Body of pancreas (tissue), 4 donors: ENCODE data around the gene PFKL. TPM values are rescaled to one million over a fixed set of nuclear protein-coding genes. Genes with fewer than 3 reads are reported as not detected.

Source experiments
- ATAC-seq: fragments of 150-250 bp; one replicate; pipeline ENCODE4 v1.9.1; 2016
- DNase-seq, 4 donors: peaks; one replicate each; pipeline ENCODE4 v3.0.0-alpha.2; 2019
- H3K27ac ChIP-seq, 4 donors: fragments of 200-600 bp; sonication (generic); 1 replicate in 3 of 4; 2 replicates in 1 of 4; pipeline versions ENCODE4 v1.5.1 to v1.6.1; 2016 to 2019; ENCODE audit warnings: mild to moderate bottlenecking in 1 of 4, mixed read lengths in 1 of 4, moderate library complexity in 1 of 4
- H3K27me3 ChIP-seq, 2 donors: fragments of 200-600 bp; sonication (generic); one replicate each; pipeline ENCODE4 v1.6.0; 2016; ENCODE audit warnings: mild to moderate bottlenecking in 1 of 2
- H3K36me3 ChIP-seq, 2 donors: fragments of 200-600 bp; sonication (generic); replicated peaks in 1 of 2; 2 replicates each; pipeline ENCODE4 v1.5.1; 2016; ENCODE audit warnings: low read depth in 2 of 2; ENCODE audit not compliant: insufficient read depth in 1 of 2
- H3K4me1 ChIP-seq: fragments of 200-600 bp; sonication (generic); one replicate; pipeline ENCODE4 v1.6.0; 2016
- H3K4me3 ChIP-seq, 2 donors: fragments of 200-600 bp; sonication (generic); 1 replicate in 1 of 2; 2 replicates in 1 of 2; pipeline ENCODE4 v1.5.1; 2016 to 2019
- H3K9me3 ChIP-seq, 3 donors: fragments of 200-600 bp; sonication (generic); 1 replicate in 2 of 3; 2 replicates in 1 of 3; pipeline ENCODE4 v1.5.1; 2016
- CTCF ChIP-seq, 7 experiments: fragments of 450-650 bp in 4 of 7; fragments of 200-600 bp in 3 of 7; sonication (generic) in 3 of 7; IDR thresholded peaks; one replicate each; pipeline ENCODE4 v1.5.1; 2016 to 2019; ENCODE audit warnings: antibody characterized with exemption in 7 of 7
- POLR2A ChIP-seq, 3 donors: fragments of 450-650 bp; IDR thresholded peaks; one replicate each; pipeline ENCODE4 v1.6.1; 2016; ENCODE audit warnings: antibody characterized with exemption in 3 of 3, mild to moderate bottlenecking in 2 of 3
- WGBS, 2 donors: methylation state at CpG; one replicate each; pipeline ENCODE4 v1.1.5; 2017; 5-methylcytosine and 5-hydroxymethylcytosine counted together
- intact Hi-C: fragments of 100-400 bp; cut with DNase I; formaldehyde crosslinking; loops from one replicate; pipeline ENCODE4 v1.15.1; 2023
- total RNA-seq, 2 donors: library from RNA; depleted of rRNA; stranded (reverse); fragments of >200 nt; gene quantifications; one replicate each; pipeline ENCODE4 v1.1.0, GENCODE V29; 2016

Gene PFKL
- total RNA-seq, 2 donors from 2014 or later = 56.8 to 104 TPM

GRCh38 chr21:44372616-44373015, 72.8 kb downstream of the PFKL start:
- H3K4me3 ChIP-seq = no peak overlapping the region
- DNase-seq (no peak), ATAC-seq (no peak)
- intact Hi-C loops = no loop called here
- 60 to 66% methylated on average over 8 of the region's 8 CpGs for WGBS, 2 donors
- H3K9me3 ChIP-seq = no peaks in the 10 kb centered on the region
- TF ChIP-seq CTCF (IDR thresholded peaks at IDR 0.05) (no peak), POLR2A (IDR thresholded peaks at IDR 0.05) (no peak)
- H3K36me3 ChIP-seq = no peaks in the 10 kb centered on the region
- H3K27ac ChIP-seq = no peak overlapping the region
- no peaks in the 10 kb centered on the region for H3K27me3 ChIP-seq
- H3K4me1 ChIP-seq = peaks cover 9% of the 10 kb centered on the region

- no peaks in the 10 kb centered on the region for H3K9me3 ChIP-seq
- WGBS, 2 donors = 80 to 83% methylated on average over 20 to 24 of the region's 24 CpGs
- no peak for ATAC-seq
- peaks cover 9% of the 10 kb centered on the region for H3K4me1 ChIP-seq
- TF ChIP-seq CTCF (IDR thresholded peaks at IDR 0.05) (no peak), POLR2A (IDR thresholded peaks at IDR 0.05) (no peak)
- no peaks in the 10 kb centered on the region for H3K27me3 ChIP-seq
- intact Hi-C loops = no loop called here
- no peak overlapping the region for H3K27ac ChIP-seq
- no peak for DNase-seq
- no peak overlapping the region for H3K4me3 ChIP-seq
- H3K36me3 ChIP-seq = no peaks in the 10 kb centered on the region
Measured at GRCh38 chr21:44374601-44375280, 74.9 kb downstream of the PFKL start.

- H3K27me3 ChIP-seq = no peaks in the 10 kb centered on the region
- intact Hi-C loops = no loop called here
- H3K9me3 ChIP-seq = no peaks in the 10 kb centered on the region
- ATAC-seq = no peak
- no peak for TF ChIP-seq CTCF (IDR thresholded peaks at IDR 0.05)
- TF ChIP-seq POLR2A (IDR thresholded peaks at IDR 0.05) = no peak
- no peaks in the 10 kb centered on the region for H3K36me3 ChIP-seq
- peak in 2 of 4 donors; percentile 25 to 61 for DNase-seq
- no peak overlapping the region for H3K27ac ChIP-seq
- H3K4me1 ChIP-seq = peaks cover 5% of the 10 kb centered on the region
- no peak overlapping the region for H3K4me3 ChIP-seq
- WGBS, 2 donors = 56 to 60% methylated on average over 10 of the region's 10 CpGs
Measured at GRCh38 chr21:44375281-44375651, 75.4 kb downstream of the PFKL start.

- DNase-seq (no peak), ATAC-seq (no peak)
- Histone ChIP-seq H3K9me3 (no peaks in the 10 kb centered on the region), H3K27ac (no peak overlapping the region), H3K4me3 (no peak overlapping the region), H3K4me1 (no peaks in the 10 kb centered on the region), H3K27me3 (no peaks in the 10 kb centered on the region), H3K36me3 (no peaks in the 10 kb centered on the region)
- TF ChIP-seq POLR2A (IDR thresholded peaks at IDR 0.05) = no peak
- TF ChIP-seq CTCF (IDR thresholded peaks at IDR 0.05) = no peak
- intact Hi-C loops = no loop called here
- WGBS, 2 donors = 56 to 67% methylated on average over 14 to 19 of the region's 19 CpGs
Measured at GRCh38 chr21:44375761-44376241, 75.9 kb downstream of the PFKL start.

GRCh38 chr21:44376606-44377005, 76.8 kb downstream of the PFKL start:
- Histone ChIP-seq H3K27me3 (no peaks in the 10 kb centered on the region), H3K9me3 (no peaks in the 10 kb centered on the region), H3K4me1 (no peaks in the 10 kb centered on the region), H3K27ac (no peak overlapping the region), H3K36me3 (no peaks in the 10 kb centered on the region), H3K4me3 (no peak overlapping the region)
- no peak for TF ChIP-seq CTCF (IDR thresholded peaks at IDR 0.05)
- 65 to 66% methylated on average over 7 to 9 of the region's 9 CpGs for WGBS, 2 donors
- no peak for DNase-seq
- intact Hi-C loops = no loop called here
- no peak for ATAC-seq
